Panc1 (cell line): ENCODE data around the gene ATF1. TPM values are rescaled to one million over a fixed set of nuclear protein-coding genes. Genes with fewer than 3 reads are reported as not detected.

ENCODE experiments used
- ATAC-seq: fragments of 200-7000 bp; cut with Tn5 transposase; 2 replicates; pipeline ENCODE4 v1.9.1; 2020; ENCODE audit warnings: mild to moderate bottlenecking, moderate library complexity
- BruUV-seq: library from RNA; stranded (reverse); fragments of 400-500 nt; replicated peaks from 2 replicates; lab custom pipeline; 2021; lab: Mats Ljungman, UMichigan
- CTCF ChIA-PET: fragments of 300-600 bp; sonication (Branson Sonifier 250); formaldehyde crosslinking; loops from one replicate; lab custom pipeline; 2022; ENCODE audit warnings: antibody characterized with exemption; lab: Charles Lee
- POLR2A ChIA-PET: fragments of 300-600 bp; sonication (Branson Sonifier 250); formaldehyde crosslinking; loops from one replicate; lab custom pipeline; 2022; ENCODE audit warnings: antibody characterized with exemption; lab: Charles Lee
- DNase-seq: peaks from one replicate; pipeline ENCODE4 v3.0.0-alpha.2; 2010; ENCODE audit warnings: low read depth, low spot score
- H3K27ac ChIP-seq: 2 replicates; pipeline ENCODE4 v1.5.1; 2011; ENCODE audit warnings: mild to moderate bottlenecking, low read length, inconsistent platforms
- H3K27me3 ChIP-seq: fragments of 200-500 bp; sonication (Bioruptor generic); 2 replicates; pipeline ENCODE4 v1.6.0; 2014; ENCODE audit warnings: low read length, inconsistent platforms; ENCODE audit not compliant: control insufficient read depth, insufficient read depth
- H3K36me3 ChIP-seq: fragments of 200-500 bp; sonication (Bioruptor generic); 2 replicates; pipeline ENCODE4 v1.5.1; 2014; ENCODE audit warnings: inconsistent platforms, mild to moderate bottlenecking, low read length, moderate library complexity; ENCODE audit not compliant: control insufficient read depth, insufficient read depth
- H3K4me1 ChIP-seq: 2 replicates; pipeline ENCODE4 v1.5.1; 2011; ENCODE audit warnings: inconsistent platforms, mild to moderate bottlenecking, low read length, moderate library complexity; ENCODE audit not compliant: control insufficient read depth, insufficient read depth
- H3K4me3 ChIP-seq, 2 experiments: 2 replicates each; pipeline ENCODE4 v1.5.1; 2011 to 2012; ENCODE audit warnings: low read depth in 2 of 2, low read length in 2 of 2, mild to moderate bottlenecking in 2 of 2, inconsistent platforms in 1 of 2, moderate library complexity in 1 of 2
- H3K9me3 ChIP-seq: fragments of 200-500 bp; sonication (Bioruptor generic); 2 replicates; pipeline ENCODE4 v1.5.1; 2014; ENCODE audit warnings: low read depth, mild to moderate bottlenecking, inconsistent platforms, low read length, moderate library complexity; ENCODE audit not compliant: control insufficient read depth, insufficient read depth
- POLR2AphosphoS5 ChIP-seq: IDR thresholded peaks from 2 replicates; pipeline ENCODE4 v1.6.1; 2012; ENCODE audit warnings: mild to moderate bottlenecking, low read depth, low read length, moderate library complexity
- SIN3A ChIP-seq: IDR thresholded peaks from 2 replicates; pipeline ENCODE4 v1.6.1; 2012; ENCODE audit warnings: low read depth, mild to moderate bottlenecking, low read length, moderate library complexity, borderline replicate concordance; ENCODE audit not compliant: insufficient read depth
- TCF7L2 ChIP-seq: IDR thresholded peaks from 2 replicates; pipeline ENCODE4 v1.6.1; 2011; ENCODE audit warnings: mild to moderate bottlenecking, low read depth, low read length, inconsistent platforms
- in situ Hi-C: cut with HindIII; loops from 2 replicates; pipeline ENCODE4 v1.10.0; 2016; ENCODE audit warnings: low sequenced_read_pairs, low pct_unique_long_range_greater_than_20kb
- intact Hi-C: fragments of 100-400 bp; cut with micrococcal nuclease; formaldehyde crosslinking; loops from one replicate; pipeline ENCODE4 v1.10.0; 2022; ENCODE audit not compliant: unreplicated experiment
- total RNA-seq: library from RNA; stranded (reverse); gene quantifications from one replicate; pipeline ENCODE4 v1.2.1, GENCODE V29; 2021; ENCODE audit not compliant: unreplicated experiment
- TF ChIP-seq, protein P1 (sequence below): fragments of 450-650 bp; IDR thresholded peaks from 2 replicates; pipeline ENCODE4 v1.5.1; 2017; ENCODE audit warnings: mild to moderate bottlenecking
- TF ChIP-seq, protein P2 (sequence below), 2 experiments: IDR thresholded peaks; 2 replicates each; pipeline ENCODE4 v1.6.1; 2011 to 2012; ENCODE audit warnings: low read depth in 2 of 2, control low read depth in 1 of 2, low read length in 1 of 2, mild to moderate bottlenecking in 1 of 2, moderate library complexity in 1 of 2; ENCODE audit not compliant: insufficient read depth in 1 of 2

Gene ATF1
- total RNA-seq, 1 experiment from 2014 or later, result 52.2 TPM

DNA sequence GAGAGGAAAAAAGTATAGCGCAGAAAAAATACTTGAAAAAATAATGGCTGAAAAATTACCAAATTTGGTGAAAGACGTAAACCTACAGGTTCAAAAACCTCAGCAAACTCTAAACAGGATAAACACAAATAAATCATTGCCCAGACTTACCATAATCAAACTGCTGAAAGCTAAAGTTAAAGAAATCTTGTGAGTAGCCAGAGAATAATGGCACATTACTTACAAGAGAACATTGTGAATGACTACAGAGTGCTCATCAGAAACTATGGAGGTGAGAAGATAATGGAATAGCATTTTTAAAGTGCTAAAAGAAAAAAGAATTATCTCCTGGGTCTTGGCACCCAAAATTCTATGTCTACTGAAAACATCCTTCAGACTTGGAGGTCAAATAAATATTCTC, 36.0 kb downstream of the ATF1 start:
- Histone ChIP-seq H3K4me3 (no peak overlapping the region), H3K4me1 (no peaks in the 10 kb centered on the region), H3K27ac (no peak overlapping the region), H3K27me3 (no peaks in the 10 kb centered on the region), H3K36me3 (peaks cover 5% of the 10 kb centered on the region), H3K9me3 (peaks cover 15% of the 10 kb centered on the region; the same call in 1 of the 2 replicates)
- TF ChIP-seq SIN3A (no peak), TCF7L2 (no peak), POLR2AphosphoS5 (no peak)
- TF ChIP-seq, protein P1, sequence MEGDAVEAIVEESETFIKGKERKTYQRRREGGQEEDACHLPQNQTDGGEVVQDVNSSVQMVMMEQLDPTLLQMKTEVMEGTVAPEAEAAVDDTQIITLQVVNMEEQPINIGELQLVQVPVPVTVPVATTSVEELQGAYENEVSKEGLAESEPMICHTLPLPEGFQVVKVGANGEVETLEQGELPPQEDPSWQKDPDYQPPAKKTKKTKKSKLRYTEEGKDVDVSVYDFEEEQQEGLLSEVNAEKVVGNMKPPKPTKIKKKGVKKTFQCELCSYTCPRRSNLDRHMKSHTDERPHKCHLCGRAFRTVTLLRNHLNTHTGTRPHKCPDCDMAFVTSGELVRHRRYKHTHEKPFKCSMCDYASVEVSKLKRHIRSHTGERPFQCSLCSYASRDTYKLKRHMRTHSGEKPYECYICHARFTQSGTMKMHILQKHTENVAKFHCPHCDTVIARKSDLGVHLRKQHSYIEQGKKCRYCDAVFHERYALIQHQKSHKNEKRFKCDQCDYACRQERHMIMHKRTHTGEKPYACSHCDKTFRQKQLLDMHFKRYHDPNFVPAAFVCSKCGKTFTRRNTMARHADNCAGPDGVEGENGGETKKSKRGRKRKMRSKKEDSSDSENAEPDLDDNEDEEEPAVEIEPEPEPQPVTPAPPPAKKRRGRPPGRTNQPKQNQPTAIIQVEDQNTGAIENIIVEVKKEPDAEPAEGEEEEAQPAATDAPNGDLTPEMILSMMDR, result no peak
- TF ChIP-seq, protein P2, sequence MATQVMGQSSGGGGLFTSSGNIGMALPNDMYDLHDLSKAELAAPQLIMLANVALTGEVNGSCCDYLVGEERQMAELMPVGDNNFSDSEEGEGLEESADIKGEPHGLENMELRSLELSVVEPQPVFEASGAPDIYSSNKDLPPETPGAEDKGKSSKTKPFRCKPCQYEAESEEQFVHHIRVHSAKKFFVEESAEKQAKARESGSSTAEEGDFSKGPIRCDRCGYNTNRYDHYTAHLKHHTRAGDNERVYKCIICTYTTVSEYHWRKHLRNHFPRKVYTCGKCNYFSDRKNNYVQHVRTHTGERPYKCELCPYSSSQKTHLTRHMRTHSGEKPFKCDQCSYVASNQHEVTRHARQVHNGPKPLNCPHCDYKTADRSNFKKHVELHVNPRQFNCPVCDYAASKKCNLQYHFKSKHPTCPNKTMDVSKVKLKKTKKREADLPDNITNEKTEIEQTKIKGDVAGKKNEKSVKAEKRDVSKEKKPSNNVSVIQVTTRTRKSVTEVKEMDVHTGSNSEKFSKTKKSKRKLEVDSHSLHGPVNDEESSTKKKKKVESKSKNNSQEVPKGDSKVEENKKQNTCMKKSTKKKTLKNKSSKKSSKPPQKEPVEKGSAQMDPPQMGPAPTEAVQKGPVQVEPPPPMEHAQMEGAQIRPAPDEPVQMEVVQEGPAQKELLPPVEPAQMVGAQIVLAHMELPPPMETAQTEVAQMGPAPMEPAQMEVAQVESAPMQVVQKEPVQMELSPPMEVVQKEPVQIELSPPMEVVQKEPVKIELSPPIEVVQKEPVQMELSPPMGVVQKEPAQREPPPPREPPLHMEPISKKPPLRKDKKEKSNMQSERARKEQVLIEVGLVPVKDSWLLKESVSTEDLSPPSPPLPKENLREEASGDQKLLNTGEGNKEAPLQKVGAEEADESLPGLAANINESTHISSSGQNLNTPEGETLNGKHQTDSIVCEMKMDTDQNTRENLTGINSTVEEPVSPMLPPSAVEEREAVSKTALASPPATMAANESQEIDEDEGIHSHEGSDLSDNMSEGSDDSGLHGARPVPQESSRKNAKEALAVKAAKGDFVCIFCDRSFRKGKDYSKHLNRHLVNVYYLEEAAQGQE (IDR thresholded peaks at IDR 0.05; ENCODE audit: insufficient read depth in 1 of 2, low read depth in 2 of 2, low read length in 1 of 2), result no peak
- in situ Hi-C loops (no loop called here), intact Hi-C loops (no loop called here)
- ATAC-seq, result no peak
- POLR2A ChIA-PET, result no interaction called here
- no TSS peak for BruUV-seq
- DNase-seq, result no peak
- CTCF ChIA-PET, result interaction anchor here (1.0 kb wide), 1 partner anchor 25 kb away, joined by 3 read pairs; no protein-coding TSS in a partner anchor

DNA sequence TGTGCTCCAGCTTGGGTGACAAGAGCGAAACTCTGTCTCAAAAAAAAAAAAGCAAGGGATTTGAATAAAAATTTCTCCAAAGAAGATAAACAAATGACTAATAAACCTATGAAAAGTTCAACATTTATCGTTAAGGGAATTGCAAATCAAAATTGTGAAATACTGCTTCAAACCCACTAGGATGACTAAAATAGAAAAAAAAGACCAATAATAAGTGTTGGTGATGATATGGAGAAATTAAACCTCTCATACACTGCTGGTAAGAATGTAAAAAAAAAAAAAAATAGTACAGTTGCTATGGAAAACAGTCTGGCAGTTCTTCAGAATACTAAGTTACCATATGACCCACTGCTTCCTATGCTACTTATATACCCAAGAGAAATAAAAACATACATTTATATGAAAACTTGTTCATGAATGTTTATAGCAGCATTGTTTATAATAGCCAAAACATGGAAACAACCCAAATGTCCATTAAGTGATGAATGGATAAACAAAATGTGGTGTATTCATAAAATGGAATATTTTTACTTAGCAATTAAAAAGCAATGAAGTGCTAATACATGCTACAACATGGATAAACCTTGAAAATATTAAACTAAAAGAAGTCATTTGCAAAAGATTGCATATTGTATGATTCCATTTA, 39.5 kb downstream of the ATF1 start:
- ChIA-PET POLR2A (no interaction called here), CTCF (no interaction called here)
- DNase-seq (no peak), ATAC-seq (no peak)
- H3K4me1 ChIP-seq, result no peaks in the 10 kb centered on the region
- no peaks in the 10 kb centered on the region for H3K36me3 ChIP-seq
- in situ Hi-C loops, result no loop called here
- intact Hi-C loops, result no loop called here
- peaks cover 12% of the 10 kb centered on the region; the same call in 1 of the 2 replicates for H3K9me3 ChIP-seq
- TF ChIP-seq POLR2AphosphoS5 (no peak), SIN3A (no peak), TCF7L2 (no peak)
- TF ChIP-seq, protein P2 (IDR thresholded peaks at IDR 0.05; ENCODE audit: insufficient read depth in 1 of 2, low read depth in 2 of 2, low read length in 1 of 2), result no peak
- TF ChIP-seq, protein P1, result no peak
- no peak overlapping the region for H3K4me3 ChIP-seq
- no peaks in the 10 kb centered on the region for H3K27me3 ChIP-seq
- no TSS peak for BruUV-seq
- H3K27ac ChIP-seq, result no peak overlapping the region
